Measurements from ENCODE around the gene PTGES2. TPM values are rescaled to one million over a fixed set of nuclear protein-coding genes. Genes with fewer than 3 reads are reported as not detected.

Gene PTGES2
- total and polyA plus RNA-seq, 9 of the 15 experiments (the other 6 are each of a cell fraction or from before 2014, with no cell fraction given) = 2.4 to 196 (median 90.1) TPM

DNA sequence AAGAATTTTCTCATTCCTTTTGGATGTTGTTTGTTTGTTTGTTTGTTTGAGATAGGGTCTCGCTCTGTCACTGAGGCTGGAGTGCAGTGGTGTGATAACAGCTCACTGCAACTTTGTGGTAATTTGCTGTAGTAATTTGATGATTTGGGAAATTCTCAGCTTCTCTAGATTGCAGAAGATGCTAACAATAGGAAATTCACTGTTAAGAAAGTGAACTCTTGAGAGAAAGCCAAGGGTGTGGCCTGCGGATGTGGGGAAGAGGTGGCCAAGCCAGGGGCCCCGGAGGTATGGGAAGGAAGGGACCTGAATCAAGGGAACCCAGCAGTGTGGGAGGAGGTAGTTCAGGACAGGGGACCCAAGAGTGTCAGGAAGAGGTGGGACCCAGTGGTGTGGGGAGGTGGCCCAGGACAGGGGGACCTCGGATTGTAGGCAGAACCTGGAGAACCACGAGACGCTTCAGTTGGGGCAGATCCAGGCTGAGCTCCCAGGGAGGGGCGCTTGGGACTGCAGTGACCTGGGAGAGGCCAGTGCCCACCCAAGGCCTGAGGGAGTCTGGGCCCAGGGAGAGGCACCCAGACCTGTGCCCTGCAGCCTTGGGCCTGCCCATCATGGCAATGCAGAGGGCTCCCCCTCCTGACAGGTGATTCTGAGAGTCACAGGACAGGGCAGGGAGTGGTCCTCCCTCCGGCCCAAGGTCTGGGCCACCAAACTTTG is 16.2 kb upstream of the PTGES2 start (continued):
- TF ChIP-seq, protein P1, sequence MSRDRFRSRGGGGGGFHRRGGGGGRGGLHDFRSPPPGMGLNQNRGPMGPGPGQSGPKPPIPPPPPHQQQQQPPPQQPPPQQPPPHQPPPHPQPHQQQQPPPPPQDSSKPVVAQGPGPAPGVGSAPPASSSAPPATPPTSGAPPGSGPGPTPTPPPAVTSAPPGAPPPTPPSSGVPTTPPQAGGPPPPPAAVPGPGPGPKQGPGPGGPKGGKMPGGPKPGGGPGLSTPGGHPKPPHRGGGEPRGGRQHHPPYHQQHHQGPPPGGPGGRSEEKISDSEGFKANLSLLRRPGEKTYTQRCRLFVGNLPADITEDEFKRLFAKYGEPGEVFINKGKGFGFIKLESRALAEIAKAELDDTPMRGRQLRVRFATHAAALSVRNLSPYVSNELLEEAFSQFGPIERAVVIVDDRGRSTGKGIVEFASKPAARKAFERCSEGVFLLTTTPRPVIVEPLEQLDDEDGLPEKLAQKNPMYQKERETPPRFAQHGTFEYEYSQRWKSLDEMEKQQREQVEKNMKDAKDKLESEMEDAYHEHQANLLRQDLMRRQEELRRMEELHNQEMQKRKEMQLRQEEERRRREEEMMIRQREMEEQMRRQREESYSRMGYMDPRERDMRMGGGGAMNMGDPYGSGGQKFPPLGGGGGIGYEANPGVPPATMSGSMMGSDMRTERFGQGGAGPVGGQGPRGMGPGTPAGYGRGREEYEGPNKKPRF (IDR thresholded peaks at IDR 0.05; ENCODE audit: low read depth, low read length) = no peak
- TF ChIP-seq, protein P2, sequence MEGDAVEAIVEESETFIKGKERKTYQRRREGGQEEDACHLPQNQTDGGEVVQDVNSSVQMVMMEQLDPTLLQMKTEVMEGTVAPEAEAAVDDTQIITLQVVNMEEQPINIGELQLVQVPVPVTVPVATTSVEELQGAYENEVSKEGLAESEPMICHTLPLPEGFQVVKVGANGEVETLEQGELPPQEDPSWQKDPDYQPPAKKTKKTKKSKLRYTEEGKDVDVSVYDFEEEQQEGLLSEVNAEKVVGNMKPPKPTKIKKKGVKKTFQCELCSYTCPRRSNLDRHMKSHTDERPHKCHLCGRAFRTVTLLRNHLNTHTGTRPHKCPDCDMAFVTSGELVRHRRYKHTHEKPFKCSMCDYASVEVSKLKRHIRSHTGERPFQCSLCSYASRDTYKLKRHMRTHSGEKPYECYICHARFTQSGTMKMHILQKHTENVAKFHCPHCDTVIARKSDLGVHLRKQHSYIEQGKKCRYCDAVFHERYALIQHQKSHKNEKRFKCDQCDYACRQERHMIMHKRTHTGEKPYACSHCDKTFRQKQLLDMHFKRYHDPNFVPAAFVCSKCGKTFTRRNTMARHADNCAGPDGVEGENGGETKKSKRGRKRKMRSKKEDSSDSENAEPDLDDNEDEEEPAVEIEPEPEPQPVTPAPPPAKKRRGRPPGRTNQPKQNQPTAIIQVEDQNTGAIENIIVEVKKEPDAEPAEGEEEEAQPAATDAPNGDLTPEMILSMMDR (IDR thresholded peaks at IDR 0.05 in 2 of 3, conservative IDR thresholded peaks at IDR 0.05 in 1 of 3; ENCODE audit: insufficient read depth in 2 of 3, low read depth in 1 of 3, low read length in 3 of 3) = peak in 1 of 3 experiments; percentile 19; a peak in 2 of 6 replicates

DNA sequence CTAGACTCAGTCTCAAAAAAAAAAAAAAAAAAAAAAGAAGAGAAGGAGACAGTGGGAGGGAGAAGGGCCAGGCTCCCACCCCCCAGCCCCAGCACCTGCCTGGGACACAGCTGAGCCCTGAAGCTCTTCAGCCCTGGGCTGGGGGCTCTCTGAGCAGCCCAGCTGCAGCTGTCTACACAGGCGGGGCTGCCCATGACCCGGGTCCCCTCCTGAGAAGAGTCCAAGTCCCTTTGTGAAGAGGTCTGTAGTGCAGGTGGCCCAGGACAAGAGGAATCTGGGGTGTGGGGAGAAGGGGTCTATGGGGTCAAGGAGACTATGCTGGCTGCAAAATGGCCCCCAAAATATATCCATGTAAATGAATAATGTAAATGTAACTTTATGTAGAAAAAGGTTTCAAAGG is 15.1 kb upstream of the PTGES2 start:
- BruUV-seq (replicated peaks) = no TSS peak
- no peak for ATAC-seq
- H3K4me2 ChIP-seq (ENCODE audit: insufficient read depth, low read length) = no peak overlapping the region
- TF ChIP-seq ZBTB1 (CRISPR knock-in tag; IDR thresholded peaks at IDR 0.05; ENCODE audit: borderline replicate concordance, low read depth) (no peak), ZBTB8A (IDR thresholded peaks at IDR 0.05; ENCODE audit: partially characterized antibody) (no peak), ZNF3 (CRISPR knock-in tag; IDR thresholded peaks at IDR 0.05) (no peak), IRF2 (CRISPR knock-in tag; IDR thresholded peaks at IDR 0.05) (no peak), TAF15 (IDR thresholded peaks at IDR 0.05; ENCODE audit: low read depth, low read length) (no peak), PHF8 (IDR thresholded peaks at IDR 0.05; ENCODE audit: borderline replicate concordance, low read length) (no peak), BDP1 (IDR thresholded peaks at IDR 0.05; ENCODE audit: insufficient read depth, insufficient read length) (no peak)
- TF ChIP-seq, protein P3, sequence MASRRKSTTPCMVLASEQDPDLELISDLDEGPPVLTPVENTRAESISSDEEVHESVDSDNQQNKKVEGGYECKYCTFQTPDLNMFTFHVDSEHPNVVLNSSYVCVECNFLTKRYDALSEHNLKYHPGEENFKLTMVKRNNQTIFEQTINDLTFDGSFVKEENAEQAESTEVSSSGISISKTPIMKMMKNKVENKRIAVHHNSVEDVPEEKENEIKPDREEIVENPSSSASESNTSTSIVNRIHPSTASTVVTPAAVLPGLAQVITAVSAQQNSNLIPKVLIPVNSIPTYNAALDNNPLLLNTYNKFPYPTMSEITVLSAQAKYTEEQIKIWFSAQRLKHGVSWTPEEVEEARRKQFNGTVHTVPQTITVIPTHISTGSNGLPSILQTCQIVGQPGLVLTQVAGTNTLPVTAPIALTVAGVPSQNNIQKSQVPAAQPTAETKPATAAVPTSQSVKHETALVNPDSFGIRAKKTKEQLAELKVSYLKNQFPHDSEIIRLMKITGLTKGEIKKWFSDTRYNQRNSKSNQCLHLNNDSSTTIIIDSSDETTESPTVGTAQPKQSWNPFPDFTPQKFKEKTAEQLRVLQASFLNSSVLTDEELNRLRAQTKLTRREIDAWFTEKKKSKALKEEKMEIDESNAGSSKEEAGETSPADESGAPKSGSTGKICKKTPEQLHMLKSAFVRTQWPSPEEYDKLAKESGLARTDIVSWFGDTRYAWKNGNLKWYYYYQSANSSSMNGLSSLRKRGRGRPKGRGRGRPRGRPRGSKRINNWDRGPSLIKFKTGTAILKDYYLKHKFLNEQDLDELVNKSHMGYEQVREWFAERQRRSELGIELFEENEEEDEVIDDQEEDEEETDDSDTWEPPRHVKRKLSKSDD (conservative IDR thresholded peaks at IDR 0.05; ENCODE audit: low read length) = no peak
- TF ChIP-seq, protein P4, sequence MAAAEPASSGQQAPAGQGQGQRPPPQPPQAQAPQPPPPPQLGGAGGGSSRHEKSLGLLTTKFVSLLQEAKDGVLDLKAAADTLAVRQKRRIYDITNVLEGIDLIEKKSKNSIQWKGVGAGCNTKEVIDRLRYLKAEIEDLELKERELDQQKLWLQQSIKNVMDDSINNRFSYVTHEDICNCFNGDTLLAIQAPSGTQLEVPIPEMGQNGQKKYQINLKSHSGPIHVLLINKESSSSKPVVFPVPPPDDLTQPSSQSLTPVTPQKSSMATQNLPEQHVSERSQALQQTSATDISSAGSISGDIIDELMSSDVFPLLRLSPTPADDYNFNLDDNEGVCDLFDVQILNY (CRISPR knock-in tag; IDR thresholded peaks at IDR 0.05) = no peak

More for the DNA sequence above, 15.1 kb upstream of the PTGES2 start:
- Histone ChIP-seq H2AFZ (ENCODE audit: low read depth, low read length) (no peak overlapping the region), H4K20me1 (replicated peaks; ENCODE audit: control insufficient read depth, insufficient read depth, low read length) (no peaks in the 10 kb centered on the region), H3K9ac (ENCODE audit: insufficient read depth in 1 of 2, low read depth in 2 of 2, low read length in 2 of 2) (no peak overlapping the region), H3K79me2 (ENCODE audit: control insufficient read depth, insufficient read depth, low read length) (no peaks in the 10 kb centered on the region), H3K27me3 (ENCODE audit: control insufficient read depth in 2 of 2, insufficient read depth in 2 of 2, low read length in 2 of 2) (no peaks in the 10 kb centered on the region), H3K27ac (ENCODE audit: extremely low read depth, low read depth, low read length) (no peak overlapping the region), H3K36me3 (ENCODE audit: control insufficient read depth, insufficient read depth, low read length) (no peaks in the 10 kb centered on the region), H3K4me1 (replicated peaks in 1 of 2; ENCODE audit: control insufficient read depth in 2 of 2, insufficient read depth in 2 of 2, low read length in 2 of 2) (peaks cover 17 to 40% of the 10 kb centered on the region in 2 experiments), H3K9me1 (ENCODE audit: control insufficient read depth, insufficient read depth, low read length) (no peaks in the 10 kb centered on the region), H3K4me3 (no peak overlapping the region), H3K9me3 (replicated peaks; ENCODE audit: control insufficient read depth, insufficient read depth, low read depth, low read length) (no peaks in the 10 kb centered on the region)
- ChIA-PET POLR2A (interaction anchor here (0.8 to 1.5 kb wide), 4 partner anchors 10 to 37 kb away, joined by 3 to 4 read pairs (median 4); no protein-coding TSS in a partner anchor), CTCF (ENCODE audit: low intra/inter-chr PET ratio) (no interaction called here)
- FAIRE-seq = no peak
- no peak for DNase-seq (ENCODE audit: extremely low read depth in 1 of 4, low spot score in 3 of 4)
- in situ Hi-C loops (cut with MboI) (no loop called here), intact Hi-C loops (cut with micrococcal nuclease) (no loop called here)
- WGBS (ENCODE audit: insufficient coverage, low coverage, missing lambda C conversion rate) = 70% methylated on average over 2 of the region's 2 CpGs
